ENCODE measurements around the gene FGR. TPM values are rescaled to one million over a fixed set of nuclear protein-coding genes. Genes with fewer than 3 reads are reported as not detected.

Gene FGR
- total and polyA plus RNA-seq, 2 of the 13 experiments (the other 11 are each of a cell fraction or from before 2014, with no cell fraction given), result not detected

DNA sequence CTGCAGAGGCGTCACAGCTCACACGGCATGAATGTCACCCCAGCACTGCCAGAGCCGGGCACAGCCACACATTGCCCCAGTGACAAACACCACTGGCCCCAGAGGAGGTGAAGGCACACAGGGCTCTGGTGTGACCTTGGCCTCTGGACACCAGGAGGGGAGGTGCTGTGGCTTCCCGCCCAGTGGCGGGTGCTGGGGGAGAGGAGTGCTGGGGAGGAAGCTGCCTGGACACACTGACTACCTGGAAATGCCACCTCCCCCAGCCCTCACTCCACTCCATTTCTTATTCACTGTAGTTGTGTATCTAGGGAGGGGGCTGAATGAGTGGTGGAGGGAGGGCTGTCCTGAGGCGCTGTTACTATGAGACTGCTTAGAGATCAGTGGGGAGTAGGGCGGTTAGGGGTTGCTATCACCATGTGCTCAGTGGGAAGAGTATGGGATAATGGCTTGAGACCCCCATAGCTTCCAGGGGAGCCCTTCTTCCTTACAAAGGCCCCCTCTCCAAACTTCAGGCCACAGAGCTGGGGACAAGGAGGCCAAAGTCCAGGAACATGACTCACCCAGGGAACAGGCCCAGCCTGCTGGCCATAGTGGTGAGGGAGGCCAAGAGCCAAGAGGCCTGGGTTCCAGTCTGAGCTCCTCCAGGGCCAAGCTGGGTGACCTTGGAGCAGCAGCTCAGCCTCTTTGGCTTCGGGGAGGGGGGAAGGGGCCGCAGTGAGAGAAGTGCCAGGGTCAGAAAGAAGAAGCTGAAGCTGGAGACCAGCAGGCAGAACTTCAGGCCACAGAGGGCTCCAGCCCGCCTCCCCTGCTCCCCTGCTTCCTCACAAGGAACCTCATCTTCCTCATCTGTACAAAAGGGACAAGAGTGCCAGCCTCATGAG, 71.2 kb downstream of the FGR start (continued):
- TF ChIP-seq FOXK1 (CRISPR knock-in tag; IDR thresholded peaks at IDR 0.05; ENCODE audit: borderline replicate concordance, low read depth) (peak; percentile 54; the same call in 1 of the 2 replicates), AKAP8 (CRISPR knock-in tag; IDR thresholded peaks at IDR 0.05) (no peak), PHF20 (CRISPR knock-in tag; IDR thresholded peaks at IDR 0.05) (no peak), ZNF160 (CRISPR knock-in tag; IDR thresholded peaks at IDR 0.05) (peak; percentile 52; the same call in 1 of the 2 replicates), AKNA (CRISPR knock-in tag; IDR thresholded peaks at IDR 0.05; ENCODE audit: borderline replicate concordance) (no peak), CBX5 (CRISPR knock-in tag; IDR thresholded peaks at IDR 0.05; ENCODE audit: borderline replicate concordance) (peak; percentile 77; the same call in 1 of the 2 replicates), ZNF143 (CRISPR knock-in tag; IDR thresholded peaks at IDR 0.05) (peak; percentile 50; the same call in 1 of the 2 replicates), NAIF1 (CRISPR knock-in tag; IDR thresholded peaks at IDR 0.05; ENCODE audit: borderline replicate concordance) (no peak; the same call in 1 of the 2 replicates), ZSCAN20 (CRISPR knock-in tag; IDR thresholded peaks at IDR 0.05; ENCODE audit: borderline replicate concordance) (no peak), ZNF329 (CRISPR knock-in tag; IDR thresholded peaks at IDR 0.05; ENCODE audit: low read depth) (0 out of 2 replicates have a peak, but pooled peaks have one; percentile 41)
- TF ChIP-seq, protein P1, sequence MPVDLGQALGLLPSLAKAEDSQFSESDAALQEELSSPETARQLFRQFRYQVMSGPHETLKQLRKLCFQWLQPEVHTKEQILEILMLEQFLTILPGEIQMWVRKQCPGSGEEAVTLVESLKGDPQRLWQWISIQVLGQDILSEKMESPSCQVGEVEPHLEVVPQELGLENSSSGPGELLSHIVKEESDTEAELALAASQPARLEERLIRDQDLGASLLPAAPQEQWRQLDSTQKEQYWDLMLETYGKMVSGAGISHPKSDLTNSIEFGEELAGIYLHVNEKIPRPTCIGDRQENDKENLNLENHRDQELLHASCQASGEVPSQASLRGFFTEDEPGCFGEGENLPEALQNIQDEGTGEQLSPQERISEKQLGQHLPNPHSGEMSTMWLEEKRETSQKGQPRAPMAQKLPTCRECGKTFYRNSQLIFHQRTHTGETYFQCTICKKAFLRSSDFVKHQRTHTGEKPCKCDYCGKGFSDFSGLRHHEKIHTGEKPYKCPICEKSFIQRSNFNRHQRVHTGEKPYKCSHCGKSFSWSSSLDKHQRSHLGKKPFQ (CRISPR knock-in tag; IDR thresholded peaks at IDR 0.05; ENCODE audit: insufficient replicate concordance), result peak; percentile 92
- TF ChIP-seq, protein P2, sequence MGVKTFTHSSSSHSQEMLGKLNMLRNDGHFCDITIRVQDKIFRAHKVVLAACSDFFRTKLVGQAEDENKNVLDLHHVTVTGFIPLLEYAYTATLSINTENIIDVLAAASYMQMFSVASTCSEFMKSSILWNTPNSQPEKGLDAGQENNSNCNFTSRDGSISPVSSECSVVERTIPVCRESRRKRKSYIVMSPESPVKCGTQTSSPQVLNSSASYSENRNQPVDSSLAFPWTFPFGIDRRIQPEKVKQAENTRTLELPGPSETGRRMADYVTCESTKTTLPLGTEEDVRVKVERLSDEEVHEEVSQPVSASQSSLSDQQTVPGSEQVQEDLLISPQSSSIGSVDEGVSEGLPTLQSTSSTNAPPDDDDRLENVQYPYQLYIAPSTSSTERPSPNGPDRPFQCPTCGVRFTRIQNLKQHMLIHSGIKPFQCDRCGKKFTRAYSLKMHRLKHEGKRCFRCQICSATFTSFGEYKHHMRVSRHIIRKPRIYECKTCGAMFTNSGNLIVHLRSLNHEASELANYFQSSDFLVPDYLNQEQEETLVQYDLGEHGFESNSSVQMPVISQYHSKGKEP (CRISPR knock-in tag; IDR thresholded peaks at IDR 0.05), result no peak; the same call in 1 of the 2 replicates
- TF ChIP-seq, protein P3, sequence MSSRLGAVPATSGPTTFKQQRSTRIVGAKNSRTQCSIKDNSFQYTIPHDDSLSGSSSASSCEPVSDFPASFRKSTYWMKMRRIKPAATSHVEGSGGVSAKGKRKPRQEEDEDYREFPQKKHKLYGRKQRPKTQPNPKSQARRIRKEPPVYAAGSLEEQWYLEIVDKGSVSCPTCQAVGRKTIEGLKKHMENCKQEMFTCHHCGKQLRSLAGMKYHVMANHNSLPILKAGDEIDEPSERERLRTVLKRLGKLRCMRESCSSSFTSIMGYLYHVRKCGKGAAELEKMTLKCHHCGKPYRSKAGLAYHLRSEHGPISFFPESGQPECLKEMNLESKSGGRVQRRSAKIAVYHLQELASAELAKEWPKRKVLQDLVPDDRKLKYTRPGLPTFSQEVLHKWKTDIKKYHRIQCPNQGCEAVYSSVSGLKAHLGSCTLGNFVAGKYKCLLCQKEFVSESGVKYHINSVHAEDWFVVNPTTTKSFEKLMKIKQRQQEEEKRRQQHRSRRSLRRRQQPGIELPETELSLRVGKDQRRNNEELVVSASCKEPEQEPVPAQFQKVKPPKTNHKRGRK (CRISPR knock-in tag; IDR thresholded peaks at IDR 0.05), result 0 out of 2 replicates have a peak, but pooled peaks have one; percentile 76
